HepG2 (cell line): ENCODE data around the gene SLC25A47. TPM values are rescaled to one million over a fixed set of nuclear protein-coding genes. Genes with fewer than 3 reads are reported as not detected.

ENCODE experiments used
- ATAC-seq: fragments of 200-7000 bp; cut with Tn5 transposase; 3 replicates; pipeline ENCODE4 v1.9.1; 2020; ENCODE audit warnings: mild to moderate bottlenecking, moderate library complexity
- BruUV-seq: library from RNA; stranded (reverse); fragments of 400-500 nt; replicated peaks from 2 replicates; lab custom pipeline; 2021; lab: Mats Ljungman, UMichigan
- CTCF ChIA-PET: fragments of 300-600 bp; formaldehyde crosslinking; extraction: SDS; loops from one replicate; lab custom pipeline; 2021; ENCODE audit warnings: low total read pairs, inconsistent platforms, low intra/inter-chr PET ratio; lab: Yijun Ruan, JAX
- POLR2A ChIA-PET: fragments of 350-600 bp; sonication (Branson Sonifier 250); formaldehyde crosslinking; loops from one replicate; lab custom pipeline; 2020; ENCODE audit warnings: antibody characterized with exemption, inconsistent platforms; lab: Yijun Ruan, JAX
- DNase-seq: peaks from one replicate; pipeline ENCODE4 v3.0.0-alpha.2; 2015; ENCODE audit warnings: low spot score
- FAIRE-seq: peaks from 3 replicates; lab custom pipeline; 2011; peaks lifted over from hg19 to GRCh38; lab: Jason Lieb, UNC
- H2AFZ ChIP-seq: one replicate; pipeline ENCODE4 v1.6.1; 2011; ENCODE audit warnings: low read length, inconsistent platforms
- H3K27ac ChIP-seq: fragments of 300-600 bp; 3 replicates; pipeline ENCODE4 v1.8.0; 2011; ENCODE audit warnings: mixed run types, mild to moderate bottlenecking, mixed read lengths, low read length, inconsistent platforms; ENCODE audit not compliant: insufficient read depth; ENCODE audit errors: extremely low read length
- H3K27me3 ChIP-seq, 2 experiments: fragments of 200-600 bp in 1 of 2; 2 replicates in 1 of 2; 3 replicates in 1 of 2; pipeline versions ENCODE4 v1.6.0 to v1.8.0; 2011; ENCODE audit warnings: low read length in 2 of 2, mild to moderate bottlenecking in 2 of 2, moderate library complexity in 2 of 2, inconsistent platforms in 1 of 2; ENCODE audit not compliant: insufficient read depth in 2 of 2, control insufficient read depth in 1 of 2
- H3K36me3 ChIP-seq, 2 experiments: fragments of 200-600 bp in 1 of 2; replicated peaks in 1 of 2; 2 replicates in 1 of 2; 3 replicates in 1 of 2; pipeline versions ENCODE4 v1.5.1 to v1.8.0; 2011; ENCODE audit warnings: low read length in 2 of 2, inconsistent platforms in 1 of 2; ENCODE audit not compliant: insufficient read depth in 2 of 2, control insufficient read depth in 1 of 2
- H3K4me1 ChIP-seq: 2 replicates; pipeline ENCODE4 v1.5.1; 2012; ENCODE audit warnings: low read length, inconsistent platforms; ENCODE audit not compliant: insufficient read depth
- H3K4me2 ChIP-seq: 2 replicates; pipeline ENCODE4 v1.6.0; 2011; ENCODE audit warnings: low read depth, low read length, inconsistent platforms
- H3K4me3 ChIP-seq, 3 experiments: fragments of 200-600 bp in 1 of 3; sonication (generic), shearing (Covaris generic) in 1 of 3; replicated peaks in 1 of 3; 2 replicates each; pipeline ENCODE4 v1.5.1; 2011 to 2016; ENCODE audit warnings: low read length in 3 of 3, inconsistent platforms in 2 of 3, low read depth in 2 of 3, mild to moderate bottlenecking in 2 of 3, control low read depth in 1 of 3, mixed read lengths in 1 of 3; ENCODE audit not compliant: insufficient read depth in 1 of 3
- H3K79me2 ChIP-seq: one replicate; pipeline ENCODE4 v1.6.1; 2011; ENCODE audit warnings: low read length, inconsistent platforms; ENCODE audit not compliant: insufficient read depth
- H3K9ac ChIP-seq: 2 replicates; pipeline ENCODE4 v1.6.0; 2011; ENCODE audit warnings: mild to moderate bottlenecking, low read depth, low read length, inconsistent platforms; ENCODE audit not compliant: insufficient read depth
- H3K9me3 ChIP-seq: 2 replicates; pipeline ENCODE4 v1.5.1; 2012; ENCODE audit warnings: mild to moderate bottlenecking, low read length
- H4K20me1 ChIP-seq: 2 replicates; pipeline ENCODE4 v1.6.0; 2011; ENCODE audit warnings: inconsistent platforms, mild to moderate bottlenecking, low read length, moderate library complexity; ENCODE audit not compliant: insufficient read depth
- AKAP8 ChIP-seq: sonication (generic); formaldehyde crosslinking; IDR thresholded peaks from 2 replicates; pipeline ENCODE4 v1.5.1; 2020; ENCODE audit warnings: mild to moderate bottlenecking, missing genetic modification reagents
- DDIT3 ChIP-seq: sonication (generic); formaldehyde crosslinking; IDR thresholded peaks from 2 replicates; pipeline ENCODE4 v1.4.0; 2020; ENCODE audit warnings: mild to moderate bottlenecking, missing genetic modification reagents
- GATA4 ChIP-seq: sonication (generic); IDR thresholded peaks from 2 replicates; pipeline ENCODE4 v1.6.1; 2016; ENCODE audit warnings: antibody characterized with exemption, low read depth, borderline replicate concordance
- MBNL3 ChIP-seq: fragments of 250-450 bp; sonication (Bioruptor Pico); conservative IDR thresholded peaks from 2 replicates; pipeline ENCODE4 v1.8.0; 2022; ENCODE audit warnings: mild to moderate bottlenecking, inconsistent platforms
- NR2F6 ChIP-seq, 2 experiments: IDR thresholded peaks; 2 replicates each; pipeline ENCODE4 v1.6.1; 2016; ENCODE audit warnings: antibody characterized with exemption in 1 of 2, mild to moderate bottlenecking in 1 of 2
- SUZ12 ChIP-seq: fragments of 150-350 bp; IDR thresholded peaks from 2 replicates; pipeline ENCODE4 v1.6.1; 2014; ENCODE audit warnings: low read depth, low read length
- TMF1 ChIP-seq: sonication (generic); formaldehyde crosslinking; IDR thresholded peaks from 2 replicates; pipeline ENCODE4 v1.8.1; 2022; ENCODE audit warnings: low read depth, missing genetic modification reagents
- ZFY ChIP-seq: sonication (generic); formaldehyde crosslinking; IDR thresholded peaks from 2 replicates; pipeline ENCODE4 v1.4.0; 2020; ENCODE audit warnings: missing genetic modification reagents
- ZNF382 ChIP-seq: sonication (generic); formaldehyde crosslinking; IDR thresholded peaks from 2 replicates; pipeline ENCODE4 v1.5.0; 2020; ENCODE audit warnings: missing genetic modification reagents, mild to moderate bottlenecking, borderline replicate concordance
- ZNF431 ChIP-seq: sonication (generic); formaldehyde crosslinking; IDR thresholded peaks from 2 replicates; pipeline ENCODE4 v1.9.0; 2022; ENCODE audit warnings: missing genetic modification reagents, low read depth, mild to moderate bottlenecking, borderline replicate concordance
- ZNF496 ChIP-seq: sonication (generic); formaldehyde crosslinking; IDR thresholded peaks from 2 replicates; pipeline ENCODE4 v1.8.1; 2023; ENCODE audit warnings: mild to moderate bottlenecking, moderate library complexity, missing genetic modification reagents; ENCODE audit not compliant: insufficient replicate concordance
- WGBS: methylation state at CpG from one replicate; pipeline ENCODE4 v1.1.6; 2017; ENCODE audit warnings: low lambda C conversion rate; 5-methylcytosine and 5-hydroxymethylcytosine counted together
- in situ Hi-C: cut with HindIII; loops from 2 replicates; pipeline ENCODE4 v1.10.0; 2017; ENCODE audit warnings: low pct_unique_long_range_greater_than_20kb; ENCODE audit not compliant: extremely low pct_ligation_motif_present
- intact Hi-C: fragments of 100-400 bp; cut with micrococcal nuclease; formaldehyde crosslinking; loops from one replicate; pipeline ENCODE4 v1.10.0; 2022; ENCODE audit not compliant: unreplicated experiment
- polyA plus RNA-seq, 8 experiments: library from polyadenylated mRNA; depleted of rRNA in 3 of 8; stranded (reverse) in 7 of 8; unstranded in 1 of 8; fragments of >200 nt; fragmentation: Illumina TruSeq in 4 of 8; extraction: Trizol in 4 of 8; gene quantifications; 2 replicates each; pipeline versions ENCODE4 v1.2.1 to v1.2.3, GENCODE V29; 2011 to 2016; ENCODE audit warnings: low read depth in 4 of 8, missing spikeins in 1 of 8, mixed read lengths in 1 of 8; ENCODE audit not compliant: insufficient read depth in 1 of 8
- total RNA-seq, 5 experiments: library from RNA; depleted of rRNA; stranded (reverse); fragments of >200 nt; fragmentation: Illumina TruSeq; extraction: Trizol; gene quantifications; 2 replicates each; pipeline ENCODE4 v1.2.3, GENCODE V29; 2016; ENCODE audit warnings: low read depth in 1 of 5

The SLC25A47 gene
- total and polyA plus RNA-seq, 2 of the 13 experiments (the other 11 are each of a cell fraction or from before 2014, with no cell fraction given), result 1.0 to 1.7 TPM

- TF ChIP-seq AKAP8 (CRISPR knock-in tag) (no peak), SUZ12 (no peak)
These were observed 36.7 kb downstream of the SLC25A47 start (continued) for GRCh38 chr14:100359881-100360280.

- Histone ChIP-seq H3K4me3 (no peak overlapping the region), H3K9me3 (no peaks in the 10 kb centered on the region), H3K4me1 (no peaks in the 10 kb centered on the region), H3K27ac (no peak overlapping the region), H3K27me3 (no peaks in the 10 kb centered on the region), H2AFZ (no peak overlapping the region), H3K79me2 (no peaks in the 10 kb centered on the region), H3K36me3 (peaks cover 8 to 55% of the 10 kb centered on the region in 2 experiments), H3K9ac (no peak overlapping the region), H4K20me1 (no peaks in the 10 kb centered on the region), H3K4me2 (no peak overlapping the region)
- 96% methylated on average over 5 of the region's 5 CpGs for WGBS
- in situ Hi-C loops, result no loop called here
- intact Hi-C loops, result no loop called here
- ATAC-seq (no peak), DNase-seq (no peak), FAIRE-seq (no peak)
- TF ChIP-seq ZNF382 (CRISPR knock-in tag) (no peak), ZFY (no peak), NR2F6 (IDR thresholded peaks at IDR 0.05) (no peak), NR2F6 (CRISPR knock-in tag; IDR thresholded peaks at IDR 0.05) (no peak), DDIT3 (no peak), MBNL3 (CRISPR knock-in tag) (no peak), GATA4 (no peak), ZNF431 (CRISPR knock-in tag) (no peak), ZNF496 (CRISPR knock-in tag) (no peak), TMF1 (CRISPR knock-in tag) (no peak)
- CTCF ChIA-PET, result no interaction called here
- no TSS peak for BruUV-seq
- POLR2A ChIA-PET, result interaction anchor here (0.9 kb wide), 1 partner anchor 45 kb away, joined by 3 read pairs; no protein-coding TSS in a partner anchor
These were observed 38.5 kb downstream of the SLC25A47 start for GRCh38 chr14:100361626-100362025.
